ENCODE measurements around the gene HEPACAM.
A peak's percentile ranks its signal among the peaks of the same experiment; 100 is the strongest.

Gene HEPACAM

GRCh38 chr11:124875943-124876817, 59.7 kb downstream of the HEPACAM start:
- Histone ChIP-seq H3K4me1 (ENCODE audit: control insufficient read depth, insufficient read depth, low read length) (peaks cover 22% of the 10 kb centered on the region), H3K27me3 (ENCODE audit: control insufficient read depth in 1 of 2, insufficient read depth in 2 of 2, low read length in 2 of 2) (peaks cover 18 to 21% of the 10 kb centered on the region in 2 donors), H3K9ac (ENCODE audit: low read length in 2 of 2) (peak overlapping the region; percentile 69 to 82)

DNA sequence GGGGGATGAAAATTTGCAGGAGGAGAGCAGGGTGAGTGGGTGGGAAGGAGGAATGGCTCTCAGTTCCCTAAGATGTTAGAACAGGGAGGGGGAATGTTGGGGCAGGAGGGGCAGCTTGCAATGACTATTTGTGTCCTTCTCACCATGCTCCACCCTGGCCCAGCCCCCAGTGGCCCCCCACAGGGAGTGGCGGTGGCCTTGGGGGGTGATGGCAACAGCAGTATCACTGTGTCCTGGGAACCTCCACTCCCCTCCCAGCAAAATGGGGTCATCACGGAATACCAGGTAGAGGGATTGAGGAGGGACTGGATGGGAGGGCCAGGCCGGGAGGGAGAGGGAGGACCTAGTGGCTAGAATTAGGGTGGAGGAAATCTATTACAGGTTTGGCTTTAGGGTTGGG, 60.4 kb downstream of the HEPACAM start:
- Histone ChIP-seq H3K27ac (ENCODE audit: low read length) (no peak overlapping the region), H3K9ac (ENCODE audit: low read length in 2 of 2) (peak overlapping the region; percentile 51 to 69)

More at GRCh38 chr11:124875943-124876817, 59.7 kb downstream of the HEPACAM start:
- Histone ChIP-seq H3K4me3 (ENCODE audit: low read length in 2 of 2) (peak overlapping the region; percentile 68 to 81), H3K27ac (ENCODE audit: low read length) (peak overlapping the region; percentile 80), H3K36me3 (ENCODE audit: control insufficient read depth in 2 of 2, insufficient read depth in 2 of 2, low read length in 2 of 2) (no peaks in the 10 kb centered on the region), H3K9me3 (ENCODE audit: control insufficient read depth in 2 of 2, low read length in 2 of 2) (no peaks in the 10 kb centered on the region)

GRCh38 chr11:124874571-124875255, 61.1 kb downstream of the HEPACAM start:
- Histone ChIP-seq H3K9ac (ENCODE audit: low read length in 2 of 2) (no peak overlapping the region), H3K27me3 (ENCODE audit: control insufficient read depth in 1 of 2, insufficient read depth in 2 of 2, low read length in 2 of 2) (peaks cover 30 to 31% of the 10 kb centered on the region in 2 donors), H3K27ac (ENCODE audit: low read length) (no peak overlapping the region), H3K4me3 (ENCODE audit: low read length in 2 of 2) (no peak overlapping the region), H3K36me3 (ENCODE audit: control insufficient read depth in 2 of 2, insufficient read depth in 2 of 2, low read length in 2 of 2) (no peaks in the 10 kb centered on the region), H3K9me3 (ENCODE audit: control insufficient read depth in 2 of 2, low read length in 2 of 2) (no peaks in the 10 kb centered on the region), H3K4me1 (ENCODE audit: control insufficient read depth, insufficient read depth, low read length) (peaks cover 22% of the 10 kb centered on the region)

More for the DNA sequence above, 60.4 kb downstream of the HEPACAM start:
- Histone ChIP-seq H3K36me3 (ENCODE audit: control insufficient read depth in 2 of 2, insufficient read depth in 2 of 2, low read length in 2 of 2) (no peaks in the 10 kb centered on the region), H3K9me3 (ENCODE audit: control insufficient read depth in 2 of 2, low read length in 2 of 2) (no peaks in the 10 kb centered on the region), H3K4me3 (ENCODE audit: low read length in 2 of 2) (peak overlapping the region; percentile 68 to 81), H3K27me3 (ENCODE audit: control insufficient read depth in 1 of 2, insufficient read depth in 2 of 2, low read length in 2 of 2) (peaks cover 23 to 24% of the 10 kb centered on the region in 2 donors), H3K4me1 (ENCODE audit: control insufficient read depth, insufficient read depth, low read length) (peaks cover 22% of the 10 kb centered on the region)

- no peak overlapping the region for H3K9ac ChIP-seq (ENCODE audit: low read length in 2 of 2)
- no peaks in the 10 kb centered on the region for H3K9me3 ChIP-seq (ENCODE audit: control insufficient read depth in 2 of 2, low read length in 2 of 2)
- no peak overlapping the region for H3K27ac ChIP-seq (ENCODE audit: low read length)
- peaks cover 37 to 38% of the 10 kb centered on the region in 2 donors for H3K27me3 ChIP-seq (ENCODE audit: control insufficient read depth in 1 of 2, insufficient read depth in 2 of 2, low read length in 2 of 2)
- peaks cover 22% of the 10 kb centered on the region for H3K4me1 ChIP-seq (ENCODE audit: control insufficient read depth, insufficient read depth, low read length)
- no peaks in the 10 kb centered on the region for H3K36me3 ChIP-seq (ENCODE audit: control insufficient read depth in 2 of 2, insufficient read depth in 2 of 2, low read length in 2 of 2)
- H3K4me3 ChIP-seq (ENCODE audit: low read length in 2 of 2), result no peak overlapping the region
Measured at GRCh38 chr11:124873951-124874350, 61.9 kb downstream of the HEPACAM start.

- no peak overlapping the region for H3K27ac ChIP-seq (ENCODE audit: low read length)
- peaks cover 28% of the 10 kb centered on the region for H3K4me1 ChIP-seq (ENCODE audit: control insufficient read depth, insufficient read depth, low read length)
- no peaks in the 10 kb centered on the region for H3K36me3 ChIP-seq (ENCODE audit: control insufficient read depth in 2 of 2, insufficient read depth in 2 of 2, low read length in 2 of 2)
- no peak overlapping the region for H3K9ac ChIP-seq (ENCODE audit: low read length in 2 of 2)
- no peak overlapping the region for H3K4me3 ChIP-seq (ENCODE audit: low read length in 2 of 2)
- H3K9me3 ChIP-seq (ENCODE audit: control insufficient read depth in 2 of 2, low read length in 2 of 2), result no peaks in the 10 kb centered on the region
- peaks cover 49 to 50% of the 10 kb centered on the region in 2 donors for H3K27me3 ChIP-seq (ENCODE audit: control insufficient read depth in 1 of 2, insufficient read depth in 2 of 2, low read length in 2 of 2)
Measured at GRCh38 chr11:124872741-124873140, 63.1 kb downstream of the HEPACAM start.

- Histone ChIP-seq H3K9me3 (ENCODE audit: control insufficient read depth in 2 of 2, low read length in 2 of 2) (no peaks in the 10 kb centered on the region), H3K36me3 (ENCODE audit: control insufficient read depth in 2 of 2, insufficient read depth in 2 of 2, low read length in 2 of 2) (no peaks in the 10 kb centered on the region), H3K9ac (ENCODE audit: low read length in 2 of 2) (no peak overlapping the region), H3K4me3 (ENCODE audit: low read length in 2 of 2) (no peak overlapping the region), H3K27ac (ENCODE audit: low read length) (no peak overlapping the region), H3K27me3 (ENCODE audit: control insufficient read depth in 1 of 2, insufficient read depth in 2 of 2, low read length in 2 of 2) (peaks cover 51 to 52% of the 10 kb centered on the region in 2 donors), H3K4me1 (ENCODE audit: control insufficient read depth, insufficient read depth, low read length) (peaks cover 27% of the 10 kb centered on the region)
Measured at GRCh38 chr11:124872280-124872679, 63.6 kb downstream of the HEPACAM start.

DNA sequence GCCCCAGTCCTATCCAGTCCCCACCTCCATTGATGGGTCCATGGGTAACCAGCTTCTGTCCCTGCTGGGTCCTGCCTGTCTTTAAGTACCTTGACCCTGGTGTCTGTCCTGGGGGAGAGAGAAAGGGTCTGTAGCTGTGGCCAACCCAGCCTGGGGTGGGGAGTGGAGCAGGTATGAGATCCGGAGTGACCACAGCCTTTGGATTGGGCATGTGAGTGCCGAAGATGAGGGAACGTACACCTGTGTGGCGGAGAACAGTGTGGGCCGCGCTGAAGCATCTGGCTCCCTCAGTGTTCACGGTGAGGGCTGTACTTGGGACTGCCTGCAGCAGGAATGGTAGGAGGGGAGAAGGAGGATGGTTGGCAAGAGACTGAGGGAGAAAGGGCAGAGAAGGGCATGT, 65.4 kb downstream of the HEPACAM start:
- H3K36me3 ChIP-seq (ENCODE audit: control insufficient read depth in 2 of 2, insufficient read depth in 2 of 2, low read length in 2 of 2), result no peaks in the 10 kb centered on the region
- H3K9ac ChIP-seq (ENCODE audit: low read length in 2 of 2), result no peak overlapping the region
- no peak overlapping the region for H3K4me3 ChIP-seq (ENCODE audit: low read length in 2 of 2)
- no peaks in the 10 kb centered on the region for H3K9me3 ChIP-seq (ENCODE audit: control insufficient read depth in 2 of 2, low read length in 2 of 2)
- peaks cover 70% of the 10 kb centered on the region in 2 donors for H3K27me3 ChIP-seq (ENCODE audit: control insufficient read depth in 1 of 2, insufficient read depth in 2 of 2, low read length in 2 of 2)
- peaks cover 26% of the 10 kb centered on the region for H3K4me1 ChIP-seq (ENCODE audit: control insufficient read depth, insufficient read depth, low read length)
- H3K27ac ChIP-seq (ENCODE audit: low read length), result no peak overlapping the region

DNA sequence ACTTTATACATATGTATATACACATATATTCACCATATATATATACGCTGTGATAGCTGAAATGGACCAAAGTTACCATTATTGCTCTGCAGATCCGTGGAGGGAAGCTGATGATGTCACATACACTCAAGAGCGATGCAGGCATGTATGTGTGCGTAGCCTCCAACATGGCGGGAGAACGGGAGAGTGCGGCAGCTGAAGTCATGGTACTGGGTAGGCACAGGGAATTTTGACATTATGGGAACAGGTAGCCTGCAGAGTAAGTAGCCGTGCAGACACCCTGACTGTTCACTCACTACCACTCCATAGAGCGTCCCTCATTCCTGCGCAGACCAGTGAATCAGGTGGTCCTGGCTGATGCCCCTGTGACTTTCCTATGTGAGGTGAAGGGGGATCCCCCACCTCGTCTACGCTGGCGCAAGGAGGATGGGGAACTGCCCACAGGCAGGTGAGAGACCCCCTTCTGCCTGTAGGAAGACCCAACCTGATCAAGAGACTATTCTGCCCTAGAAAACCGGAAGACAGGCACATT, 65.9 kb downstream of the HEPACAM start:
- Histone ChIP-seq H3K27me3 (ENCODE audit: control insufficient read depth in 1 of 2, insufficient read depth in 2 of 2, low read length in 2 of 2) (peaks cover 72 to 75% of the 10 kb centered on the region in 2 donors), H3K9me3 (ENCODE audit: control insufficient read depth in 2 of 2, low read length in 2 of 2) (no peaks in the 10 kb centered on the region), H3K27ac (ENCODE audit: low read length) (no peak overlapping the region), H3K4me1 (ENCODE audit: control insufficient read depth, insufficient read depth, low read length) (peaks cover 29% of the 10 kb centered on the region), H3K9ac (ENCODE audit: low read length in 2 of 2) (no peak overlapping the region), H3K36me3 (ENCODE audit: control insufficient read depth in 2 of 2, insufficient read depth in 2 of 2, low read length in 2 of 2) (no peaks in the 10 kb centered on the region), H3K4me3 (ENCODE audit: low read length in 2 of 2) (no peak overlapping the region)

- H3K9ac ChIP-seq (ENCODE audit: low read length in 2 of 2), result no peak overlapping the region
- H3K36me3 ChIP-seq (ENCODE audit: control insufficient read depth in 2 of 2, insufficient read depth in 2 of 2, low read length in 2 of 2), result no peaks in the 10 kb centered on the region
- H3K4me1 ChIP-seq (ENCODE audit: control insufficient read depth, insufficient read depth, low read length), result peaks cover 34% of the 10 kb centered on the region
- H3K4me3 ChIP-seq (ENCODE audit: low read length in 2 of 2), result no peak overlapping the region
- H3K27ac ChIP-seq (ENCODE audit: low read length), result no peak overlapping the region
- H3K27me3 ChIP-seq (ENCODE audit: control insufficient read depth in 1 of 2, insufficient read depth in 2 of 2, low read length in 2 of 2), result peaks cover 77 to 81% of the 10 kb centered on the region in 2 donors
- no peaks in the 10 kb centered on the region for H3K9me3 ChIP-seq (ENCODE audit: control insufficient read depth in 2 of 2, low read length in 2 of 2)
Measured at GRCh38 chr11:124869331-124869730, 66.5 kb downstream of the HEPACAM start.
